WTC11 (cell line): ENCODE data around the gene MANF. TPM values are rescaled to one million over a fixed set of nuclear protein-coding genes. Genes with fewer than 3 reads are reported as not detected.

Experiments
- ATAC-seq: fragments of 200-7000 bp; cut with Tn5 transposase; 2 replicates; pipeline ENCODE4 v1.10.0; 2021; ENCODE audit warnings: mild to moderate bottlenecking, moderate library complexity
- CTCF ChIA-PET: fragments of 300-600 bp; sonication (Branson Sonifier 250); formaldehyde crosslinking; loops from one replicate; lab custom pipeline; 2021; ENCODE audit warnings: antibody characterized with exemption; lab: Charles Lee
- POLR2A ChIA-PET: fragments of 350-600 bp; sonication (Branson Sonifier 250); formaldehyde crosslinking; loops from one replicate; lab custom pipeline; 2021; ENCODE audit warnings: antibody characterized with exemption; lab: Charles Lee
- DNase-seq: peaks from one replicate; pipeline ENCODE4 v3.0.0; 2021; ENCODE audit warnings: low spot score
- H3K27ac Mint-ChIP-seq: 2 replicates; pipeline ENCODE4 v1.8.0; 2021; ENCODE audit warnings: mixed read lengths
- H3K27me3 Mint-ChIP-seq: 2 replicates; pipeline ENCODE4 v1.8.0; 2021; ENCODE audit warnings: low read depth, mild to moderate bottlenecking, moderate library complexity, mixed read lengths
- H3K36me3 Mint-ChIP-seq: 2 replicates; pipeline ENCODE4 v1.8.0; 2021; ENCODE audit warnings: mixed read lengths
- H3K4me1 Mint-ChIP-seq: 2 replicates; pipeline ENCODE4 v1.8.0; 2022; ENCODE audit warnings: mixed read lengths
- H3K4me3 Mint-ChIP-seq: 2 replicates; pipeline ENCODE4 v1.8.0; 2021; ENCODE audit warnings: mild to moderate bottlenecking, moderate library complexity, mixed read lengths
- H3K9me3 Mint-ChIP-seq: 2 replicates; pipeline ENCODE4 v1.8.0; 2021; ENCODE audit warnings: mixed read lengths
- E2F5 ChIP-seq: sonication (generic); formaldehyde crosslinking; IDR thresholded peaks from 2 replicates; pipeline ENCODE4 v1.8.1; 2022; ENCODE audit warnings: mild to moderate bottlenecking, moderate library complexity, missing genetic modification reagents
- ETV6 ChIP-seq: sonication (generic); formaldehyde crosslinking; IDR thresholded peaks from 2 replicates; pipeline ENCODE4 v1.8.1; 2022; ENCODE audit warnings: mild to moderate bottlenecking, missing genetic modification reagents
- GTF2I ChIP-seq: fragments of 250-450 bp; sonication (Bioruptor Pico); conservative IDR thresholded peaks from 2 replicates; pipeline ENCODE4 v1.4.0; 2021; ENCODE audit warnings: mild to moderate bottlenecking
- IRF2 ChIP-seq: sonication (generic); formaldehyde crosslinking; IDR thresholded peaks from 2 replicates; pipeline ENCODE4 v1.8.0; 2022; ENCODE audit warnings: low read depth, missing genetic modification reagents, borderline replicate concordance
- PREB ChIP-seq: sonication (generic); formaldehyde crosslinking; IDR thresholded peaks from 2 replicates; pipeline ENCODE4 v1.8.1; 2022; ENCODE audit warnings: mild to moderate bottlenecking, missing genetic modification reagents, moderate library complexity, borderline replicate concordance
- RORB ChIP-seq: fragments of 250-450 bp; sonication (Bioruptor Pico); IDR thresholded peaks from 2 replicates; pipeline ENCODE4 v1.9.0; 2021; ENCODE audit warnings: mild to moderate bottlenecking
- SMAD4 ChIP-seq: sonication (generic); formaldehyde crosslinking; IDR thresholded peaks from 2 replicates; pipeline ENCODE4 v1.8.0; 2022; ENCODE audit warnings: mild to moderate bottlenecking, missing genetic modification reagents
- SOX15 ChIP-seq: fragments of 250-450 bp; sonication (Bioruptor Pico); IDR thresholded peaks from 2 replicates; pipeline ENCODE4 v1.9.0; 2021; ENCODE audit warnings: mild to moderate bottlenecking
- SP1 ChIP-seq: sonication (generic); formaldehyde crosslinking; conservative IDR thresholded peaks from 2 replicates; pipeline ENCODE4 v1.8.1; 2022; ENCODE audit warnings: missing genetic modification reagents
- USF2 ChIP-seq: sonication (generic); formaldehyde crosslinking; IDR thresholded peaks from 2 replicates; pipeline ENCODE4 v1.8.1; 2023; ENCODE audit warnings: mild to moderate bottlenecking, missing genetic modification reagents, moderate library complexity
- ZMAT4 ChIP-seq: fragments of 250-450 bp; sonication (Bioruptor Pico); IDR thresholded peaks from 2 replicates; pipeline ENCODE4 v1.9.0; 2021; ENCODE audit warnings: mild to moderate bottlenecking
- ZNF281 ChIP-seq: sonication (generic); formaldehyde crosslinking; IDR thresholded peaks from 2 replicates; pipeline ENCODE4 v1.8.0; 2023; ENCODE audit warnings: mild to moderate bottlenecking, missing genetic modification reagents
- total RNA-seq: library from RNA; stranded (reverse); gene quantifications from 3 replicates; pipeline ENCODE4 v1.2.3, GENCODE V29; 2021
- TF ChIP-seq, protein P1 (sequence below): sonication (generic); formaldehyde crosslinking; IDR thresholded peaks from 2 replicates; pipeline ENCODE4 v1.8.1; 2022; ENCODE audit warnings: missing genetic modification reagents, borderline replicate concordance
- TF ChIP-seq, protein P2 (sequence below): sonication (generic); formaldehyde crosslinking; IDR thresholded peaks from 2 replicates; pipeline ENCODE4 v1.8.0; 2022; ENCODE audit warnings: missing genetic modification reagents
- TF ChIP-seq, protein P3 (sequence below): sonication (generic); formaldehyde crosslinking; IDR thresholded peaks from 2 replicates; pipeline ENCODE4 v1.8.0; 2022; ENCODE audit warnings: mild to moderate bottlenecking, missing genetic modification reagents
- TF ChIP-seq, protein P4 (sequence below): fragments of 250-450 bp; sonication (Bioruptor Pico); IDR thresholded peaks from 2 replicates; pipeline ENCODE4 v2.1.2; 2022; ENCODE audit warnings: mild to moderate bottlenecking, moderate library complexity

The MANF gene
- total RNA-seq, 1 experiment from 2014 or later, result 121 TPM

DNA sequence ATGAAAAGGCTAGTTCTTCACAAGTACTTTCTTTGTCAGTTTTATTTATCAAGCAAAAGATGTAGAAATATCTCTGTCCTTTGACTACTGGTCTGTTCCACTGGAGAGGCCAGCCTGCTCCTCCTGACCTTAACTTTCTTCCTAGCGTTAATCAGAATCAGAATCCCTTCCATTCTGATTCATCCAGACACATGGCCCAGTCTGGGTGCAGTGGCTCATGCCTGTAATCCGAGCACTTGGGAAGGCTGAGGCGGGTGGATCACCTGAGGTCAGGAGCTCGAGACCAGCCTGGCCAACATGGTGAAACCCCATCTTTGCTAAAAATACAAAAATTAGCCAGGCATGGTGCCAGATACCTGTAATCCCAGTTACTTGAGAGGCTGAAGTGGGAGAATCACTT, 32.0 kb upstream of the MANF start (continued):
- TF ChIP-seq SMAD4 (CRISPR knock-in tag) (no peak), IRF2 (CRISPR knock-in tag) (no peak), SP1 (CRISPR knock-in tag) (no peak), USF2 (CRISPR knock-in tag) (no peak)

GRCh38 chr3:51353691-51354090, 31.4 kb upstream of the MANF start:
- H3K36me3 Mint-ChIP-seq, result no peaks in the 10 kb centered on the region
- no peak overlapping the region for H3K27ac Mint-ChIP-seq
- TF ChIP-seq E2F5 (CRISPR knock-in tag), result no peak
- no peak for TF ChIP-seq ETV6
- TF ChIP-seq GTF2I (CRISPR knock-in tag), result no peak
- TF ChIP-seq ZMAT4 (CRISPR knock-in tag), result no peak
- no peak for TF ChIP-seq PREB (CRISPR knock-in tag)
- TF ChIP-seq, protein P1, sequence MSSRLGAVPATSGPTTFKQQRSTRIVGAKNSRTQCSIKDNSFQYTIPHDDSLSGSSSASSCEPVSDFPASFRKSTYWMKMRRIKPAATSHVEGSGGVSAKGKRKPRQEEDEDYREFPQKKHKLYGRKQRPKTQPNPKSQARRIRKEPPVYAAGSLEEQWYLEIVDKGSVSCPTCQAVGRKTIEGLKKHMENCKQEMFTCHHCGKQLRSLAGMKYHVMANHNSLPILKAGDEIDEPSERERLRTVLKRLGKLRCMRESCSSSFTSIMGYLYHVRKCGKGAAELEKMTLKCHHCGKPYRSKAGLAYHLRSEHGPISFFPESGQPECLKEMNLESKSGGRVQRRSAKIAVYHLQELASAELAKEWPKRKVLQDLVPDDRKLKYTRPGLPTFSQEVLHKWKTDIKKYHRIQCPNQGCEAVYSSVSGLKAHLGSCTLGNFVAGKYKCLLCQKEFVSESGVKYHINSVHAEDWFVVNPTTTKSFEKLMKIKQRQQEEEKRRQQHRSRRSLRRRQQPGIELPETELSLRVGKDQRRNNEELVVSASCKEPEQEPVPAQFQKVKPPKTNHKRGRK (CRISPR knock-in tag), result no peak
- TF ChIP-seq ZNF281 (CRISPR knock-in tag), result no peak
- TF ChIP-seq USF2 (CRISPR knock-in tag), result no peak
- TF ChIP-seq, protein P2, sequence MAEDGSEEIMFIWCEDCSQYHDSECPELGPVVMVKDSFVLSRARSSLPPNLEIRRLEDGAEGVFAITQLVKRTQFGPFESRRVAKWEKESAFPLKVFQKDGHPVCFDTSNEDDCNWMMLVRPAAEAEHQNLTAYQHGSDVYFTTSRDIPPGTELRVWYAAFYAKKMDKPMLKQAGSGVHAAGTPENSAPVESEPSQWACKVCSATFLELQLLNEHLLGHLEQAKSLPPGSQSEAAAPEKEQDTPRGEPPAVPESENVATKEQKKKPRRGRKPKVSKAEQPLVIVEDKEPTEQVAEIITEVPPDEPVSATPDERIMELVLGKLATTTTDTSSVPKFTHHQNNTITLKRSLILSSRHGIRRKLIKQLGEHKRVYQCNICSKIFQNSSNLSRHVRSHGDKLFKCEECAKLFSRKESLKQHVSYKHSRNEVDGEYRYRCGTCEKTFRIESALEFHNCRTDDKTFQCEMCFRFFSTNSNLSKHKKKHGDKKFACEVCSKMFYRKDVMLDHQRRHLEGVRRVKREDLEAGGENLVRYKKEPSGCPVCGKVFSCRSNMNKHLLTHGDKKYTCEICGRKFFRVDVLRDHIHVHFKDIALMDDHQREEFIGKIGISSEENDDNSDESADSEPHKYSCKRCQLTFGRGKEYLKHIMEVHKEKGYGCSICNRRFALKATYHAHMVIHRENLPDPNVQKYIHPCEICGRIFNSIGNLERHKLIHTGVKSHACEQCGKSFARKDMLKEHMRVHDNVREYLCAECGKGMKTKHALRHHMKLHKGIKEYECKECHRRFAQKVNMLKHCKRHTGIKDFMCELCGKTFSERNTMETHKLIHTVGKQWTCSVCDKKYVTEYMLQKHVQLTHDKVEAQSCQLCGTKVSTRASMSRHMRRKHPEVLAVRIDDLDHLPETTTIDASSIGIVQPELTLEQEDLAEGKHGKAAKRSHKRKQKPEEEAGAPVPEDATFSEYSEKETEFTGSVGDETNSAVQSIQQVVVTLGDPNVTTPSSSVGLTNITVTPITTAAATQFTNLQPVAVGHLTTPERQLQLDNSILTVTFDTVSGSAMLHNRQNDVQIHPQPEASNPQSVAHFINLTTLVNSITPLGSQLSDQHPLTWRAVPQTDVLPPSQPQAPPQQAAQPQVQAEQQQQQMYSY (CRISPR knock-in tag), result no peak
- TF ChIP-seq SOX15 (CRISPR knock-in tag), result no peak
- TF ChIP-seq, protein P3, sequence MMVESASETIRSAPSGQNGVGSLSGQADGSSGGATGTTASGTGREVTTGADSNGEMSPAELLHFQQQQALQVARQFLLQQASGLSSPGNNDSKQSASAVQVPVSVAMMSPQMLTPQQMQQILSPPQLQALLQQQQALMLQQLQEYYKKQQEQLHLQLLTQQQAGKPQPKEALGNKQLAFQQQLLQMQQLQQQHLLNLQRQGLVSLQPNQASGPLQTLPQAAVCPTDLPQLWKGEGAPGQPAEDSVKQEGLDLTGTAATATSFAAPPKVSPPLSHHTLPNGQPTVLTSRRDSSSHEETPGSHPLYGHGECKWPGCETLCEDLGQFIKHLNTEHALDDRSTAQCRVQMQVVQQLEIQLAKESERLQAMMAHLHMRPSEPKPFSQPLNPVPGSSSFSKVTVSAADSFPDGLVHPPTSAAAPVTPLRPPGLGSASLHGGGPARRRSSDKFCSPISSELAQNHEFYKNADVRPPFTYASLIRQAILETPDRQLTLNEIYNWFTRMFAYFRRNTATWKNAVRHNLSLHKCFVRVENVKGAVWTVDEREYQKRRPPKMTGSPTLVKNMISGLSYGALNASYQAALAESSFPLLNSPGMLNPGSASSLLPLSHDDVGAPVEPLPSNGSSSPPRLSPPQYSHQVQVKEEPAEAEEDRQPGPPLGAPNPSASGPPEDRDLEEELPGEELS (CRISPR knock-in tag), result no peak
- TF ChIP-seq, protein P4, sequence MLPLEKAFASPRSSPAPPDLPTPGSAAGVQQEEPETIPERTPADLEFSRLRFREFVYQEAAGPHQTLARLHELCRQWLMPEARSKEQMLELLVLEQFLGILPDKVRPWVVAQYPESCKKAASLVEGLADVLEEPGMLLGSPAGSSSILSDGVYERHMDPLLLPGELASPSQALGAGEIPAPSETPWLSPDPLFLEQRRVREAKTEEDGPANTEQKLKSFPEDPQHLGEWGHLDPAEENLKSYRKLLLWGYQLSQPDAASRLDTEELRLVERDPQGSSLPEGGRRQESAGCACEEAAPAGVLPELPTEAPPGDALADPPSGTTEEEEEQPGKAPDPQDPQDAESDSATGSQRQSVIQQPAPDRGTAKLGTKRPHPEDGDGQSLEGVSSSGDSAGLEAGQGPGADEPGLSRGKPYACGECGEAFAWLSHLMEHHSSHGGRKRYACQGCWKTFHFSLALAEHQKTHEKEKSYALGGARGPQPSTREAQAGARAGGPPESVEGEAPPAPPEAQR (CRISPR knock-in tag), result no peak
- no peak for TF ChIP-seq RORB (CRISPR knock-in tag)
- DNase-seq (no peak), ATAC-seq (no peak)
- POLR2A ChIA-PET, result no interaction called here
- CTCF ChIA-PET, result no interaction called here
- H3K9me3 Mint-ChIP-seq, result no peaks in the 10 kb centered on the region
- no peak overlapping the region for H3K4me3 Mint-ChIP-seq
- H3K4me1 Mint-ChIP-seq, result 0 out of 2 replicates have a peak, but pooled peaks cover 4% of the 10 kb centered on the region
- H3K27me3 Mint-ChIP-seq, result no peaks in the 10 kb centered on the region
